ENCODE measurements around the gene PRDM16. TPM values are rescaled to one million over a fixed set of nuclear protein-coding genes. Genes with fewer than 3 reads are reported as not detected.

Gene PRDM16
- polyA plus RNA-seq, 1 of the 3 experiments (the other 2 are of a cell fraction): not detected

DNA sequence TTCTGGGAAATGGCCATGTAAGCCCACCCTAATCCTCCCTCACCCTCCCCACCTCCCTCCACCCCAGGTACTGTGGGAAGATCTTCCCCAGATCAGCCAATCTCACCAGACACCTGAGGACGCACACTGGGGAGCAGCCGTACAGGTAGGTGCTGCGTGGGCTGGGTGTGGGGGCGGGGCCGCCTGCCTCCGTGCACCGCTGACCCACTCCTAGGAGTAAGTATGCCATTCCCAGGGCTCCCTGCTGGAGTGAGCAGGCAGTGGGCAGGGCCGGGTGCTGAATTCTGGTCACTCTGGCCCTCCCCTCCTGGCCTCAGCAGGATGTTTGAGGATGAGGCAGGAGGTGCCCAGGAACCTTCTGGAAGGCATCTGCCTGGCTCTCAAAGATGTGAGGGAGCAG, 349.6 kb downstream of the PRDM16 start:
- no peak for DNase-seq
- Histone ChIP-seq H3K4me1 (ENCODE audit: control insufficient read depth in 1 of 2, insufficient read depth in 2 of 2, low read depth in 1 of 2, low read length in 1 of 2) (no peaks in the 10 kb centered on the region), H3K4me2 (no peak overlapping the region), H3K9me2 (no peaks in the 10 kb centered on the region), H2AFZ (ENCODE audit: low read depth) (no peak overlapping the region), H4K20me1 (ENCODE audit: insufficient read depth) (no peaks in the 10 kb centered on the region), H3K27ac (ENCODE audit: low read depth in 2 of 2, low read length in 1 of 2) (no peak overlapping the region), H3K9ac (no peak overlapping the region), H3K27me3 (ENCODE audit: insufficient read depth) (peaks cover 26% of the 10 kb centered on the region), H3K36me3 (replicated peaks in 1 of 2; ENCODE audit: control insufficient read depth in 1 of 2, insufficient read depth in 2 of 2, low read length in 1 of 2) (no peaks in the 10 kb centered on the region), H3K4me3 (ENCODE audit: low read depth in 2 of 2, low read length in 1 of 2) (no peak overlapping the region), H3K9me3 (no peaks in the 10 kb centered on the region), H3K79me2 (ENCODE audit: insufficient read depth) (no peaks in the 10 kb centered on the region), H3F3A (replicated peaks; ENCODE audit: insufficient read depth) (no peaks in the 10 kb centered on the region)
- 58% methylated on average over 2 of the region's 8 CpGs for WGBS (ENCODE audit: low lambda C conversion rate)
- ChIA-PET CTCF (interaction anchor here (0.7 kb wide), 1 partner anchor 34 kb away, joined by 3 read pairs; no protein-coding TSS in a partner anchor), POLR2A (no interaction called here)
- no peak for TF ChIP-seq EZH2phosphoT487 (IDR thresholded peaks at IDR 0.05; ENCODE audit: borderline replicate concordance, low read depth)
- TF ChIP-seq MEF2A (IDR thresholded peaks at IDR 0.05; ENCODE audit: borderline replicate concordance, low read depth): no peak
- TF ChIP-seq TAF1 (IDR thresholded peaks at IDR 0.05; ENCODE audit: borderline replicate concordance, low read depth, low read length): no peak
- no peak for TF ChIP-seq ELF1 (IDR thresholded peaks at IDR 0.05)
- TF ChIP-seq POLR2AphosphoS5 (IDR thresholded peaks at IDR 0.05; ENCODE audit: low read depth, low read length): no peak
- TF ChIP-seq SMC3 (IDR thresholded peaks at IDR 0.05; ENCODE audit: low read depth, low read length): no peak
- no peak for TF ChIP-seq FOSL2 (IDR thresholded peaks at IDR 0.05; ENCODE audit: borderline replicate concordance, low read depth)
- no peak for TF ChIP-seq RCOR1 (IDR thresholded peaks at IDR 0.05; ENCODE audit: low read length)
- TF ChIP-seq RFX5 (IDR thresholded peaks at IDR 0.05; ENCODE audit: low read length): no peak
- TF ChIP-seq, protein P1, sequence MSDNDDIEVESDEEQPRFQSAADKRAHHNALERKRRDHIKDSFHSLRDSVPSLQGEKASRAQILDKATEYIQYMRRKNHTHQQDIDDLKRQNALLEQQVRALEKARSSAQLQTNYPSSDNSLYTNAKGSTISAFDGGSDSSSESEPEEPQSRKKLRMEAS (IDR thresholded peaks at IDR 0.05; ENCODE audit: low read depth): no peak
- TF ChIP-seq RXRA (IDR thresholded peaks at IDR 0.05; ENCODE audit: borderline replicate concordance, low read depth): no peak
- TF ChIP-seq GATA2 (CRISPR knock-in tag; IDR thresholded peaks at IDR 0.05): no peak

DNA sequence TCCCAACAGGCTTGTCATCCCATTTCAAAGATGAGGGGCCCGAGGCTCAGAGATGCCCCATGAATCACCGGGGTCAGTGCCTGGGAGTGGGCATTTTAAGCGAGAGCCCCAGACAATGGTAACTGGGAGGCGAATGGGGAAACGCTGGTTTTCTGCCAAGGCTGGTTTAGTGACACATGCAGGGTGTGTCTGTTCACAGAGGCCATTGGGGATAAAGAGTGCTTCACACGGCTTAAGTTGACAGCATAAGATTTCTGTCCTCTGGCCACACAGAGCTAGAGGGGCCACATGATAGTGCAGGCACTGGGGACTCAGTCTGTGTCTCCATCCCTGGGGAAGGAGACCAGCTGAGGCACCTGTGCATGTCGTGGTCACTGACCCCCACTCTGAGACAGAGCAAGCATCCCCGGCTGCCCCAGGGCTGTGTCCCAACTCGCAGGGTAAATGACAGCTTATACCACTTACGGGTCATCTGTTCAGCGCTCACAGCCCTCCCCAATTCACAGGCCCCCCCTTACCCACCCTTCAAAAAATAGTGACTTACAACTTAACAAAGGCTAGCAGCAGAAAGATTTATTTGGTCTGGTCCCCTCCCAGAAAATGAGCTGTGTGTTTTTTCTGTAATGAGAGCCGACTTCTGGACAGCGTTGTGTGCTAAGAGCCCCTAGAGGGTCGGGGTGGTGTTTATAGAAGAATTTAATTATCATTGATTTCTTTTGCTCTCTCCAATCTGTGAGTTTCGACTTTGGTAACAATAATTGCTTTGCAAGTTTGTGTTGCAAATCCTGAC, 350.6 kb downstream of the PRDM16 start:
- no peaks in the 10 kb centered on the region for H3K4me1 ChIP-seq (ENCODE audit: control insufficient read depth in 1 of 2, insufficient read depth in 2 of 2, low read depth in 1 of 2, low read length in 1 of 2)
- no peak overlapping the region for H3K4me3 ChIP-seq (ENCODE audit: low read depth in 2 of 2, low read length in 1 of 2)
- H2AFZ ChIP-seq (ENCODE audit: low read depth): no peak overlapping the region
- H4K20me1 ChIP-seq (ENCODE audit: insufficient read depth): no peaks in the 10 kb centered on the region
- ChIA-PET POLR2A (no interaction called here), CTCF (interaction anchor here (0.8 to 1.5 kb wide), 4 partner anchors 12 to 407 kb away, joined by 3 to 8 read pairs (median 3); no protein-coding TSS in a partner anchor)
- whole genome bisulfite sequencing (ENCODE audit: low lambda C conversion rate): 2% methylated on average over 9 of the region's 15 CpGs
- no peak overlapping the region for H3K27ac ChIP-seq (ENCODE audit: low read depth in 2 of 2, low read length in 1 of 2)
- no peaks in the 10 kb centered on the region for H3K9me2 ChIP-seq
- H3K36me3 ChIP-seq (replicated peaks in 1 of 2; ENCODE audit: control insufficient read depth in 1 of 2, insufficient read depth in 2 of 2, low read length in 1 of 2): no peaks in the 10 kb centered on the region
- H3K9ac ChIP-seq: no peak overlapping the region
- no peak overlapping the region for H3K4me2 ChIP-seq
- peaks cover 21% of the 10 kb centered on the region for H3K27me3 ChIP-seq (ENCODE audit: insufficient read depth)
- no peaks in the 10 kb centered on the region for H3K9me3 ChIP-seq
- DNase-seq: no peak
- no peaks in the 10 kb centered on the region for H3K79me2 ChIP-seq (ENCODE audit: insufficient read depth)
- H3F3A ChIP-seq (replicated peaks; ENCODE audit: insufficient read depth): no peaks in the 10 kb centered on the region
- TF ChIP-seq POLR2AphosphoS5 (IDR thresholded peaks at IDR 0.05; ENCODE audit: low read depth, low read length) (no peak), GABPA (IDR thresholded peaks at IDR 0.05; ENCODE audit: low read depth) (no peak), SMC3 (IDR thresholded peaks at IDR 0.05; ENCODE audit: low read depth, low read length) (no peak), TCF12 (IDR thresholded peaks at IDR 0.05) (no peak), RFX5 (IDR thresholded peaks at IDR 0.05; ENCODE audit: low read length) (no peak), NRF1 (IDR thresholded peaks at IDR 0.05; ENCODE audit: low read depth, low read length) (no peak), NFIC (IDR thresholded peaks at IDR 0.05; ENCODE audit: borderline replicate concordance) (no peak)
- TF ChIP-seq, protein P2, sequence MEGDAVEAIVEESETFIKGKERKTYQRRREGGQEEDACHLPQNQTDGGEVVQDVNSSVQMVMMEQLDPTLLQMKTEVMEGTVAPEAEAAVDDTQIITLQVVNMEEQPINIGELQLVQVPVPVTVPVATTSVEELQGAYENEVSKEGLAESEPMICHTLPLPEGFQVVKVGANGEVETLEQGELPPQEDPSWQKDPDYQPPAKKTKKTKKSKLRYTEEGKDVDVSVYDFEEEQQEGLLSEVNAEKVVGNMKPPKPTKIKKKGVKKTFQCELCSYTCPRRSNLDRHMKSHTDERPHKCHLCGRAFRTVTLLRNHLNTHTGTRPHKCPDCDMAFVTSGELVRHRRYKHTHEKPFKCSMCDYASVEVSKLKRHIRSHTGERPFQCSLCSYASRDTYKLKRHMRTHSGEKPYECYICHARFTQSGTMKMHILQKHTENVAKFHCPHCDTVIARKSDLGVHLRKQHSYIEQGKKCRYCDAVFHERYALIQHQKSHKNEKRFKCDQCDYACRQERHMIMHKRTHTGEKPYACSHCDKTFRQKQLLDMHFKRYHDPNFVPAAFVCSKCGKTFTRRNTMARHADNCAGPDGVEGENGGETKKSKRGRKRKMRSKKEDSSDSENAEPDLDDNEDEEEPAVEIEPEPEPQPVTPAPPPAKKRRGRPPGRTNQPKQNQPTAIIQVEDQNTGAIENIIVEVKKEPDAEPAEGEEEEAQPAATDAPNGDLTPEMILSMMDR (IDR thresholded peaks at IDR 0.05): no peak
- TF ChIP-seq, protein P3, sequence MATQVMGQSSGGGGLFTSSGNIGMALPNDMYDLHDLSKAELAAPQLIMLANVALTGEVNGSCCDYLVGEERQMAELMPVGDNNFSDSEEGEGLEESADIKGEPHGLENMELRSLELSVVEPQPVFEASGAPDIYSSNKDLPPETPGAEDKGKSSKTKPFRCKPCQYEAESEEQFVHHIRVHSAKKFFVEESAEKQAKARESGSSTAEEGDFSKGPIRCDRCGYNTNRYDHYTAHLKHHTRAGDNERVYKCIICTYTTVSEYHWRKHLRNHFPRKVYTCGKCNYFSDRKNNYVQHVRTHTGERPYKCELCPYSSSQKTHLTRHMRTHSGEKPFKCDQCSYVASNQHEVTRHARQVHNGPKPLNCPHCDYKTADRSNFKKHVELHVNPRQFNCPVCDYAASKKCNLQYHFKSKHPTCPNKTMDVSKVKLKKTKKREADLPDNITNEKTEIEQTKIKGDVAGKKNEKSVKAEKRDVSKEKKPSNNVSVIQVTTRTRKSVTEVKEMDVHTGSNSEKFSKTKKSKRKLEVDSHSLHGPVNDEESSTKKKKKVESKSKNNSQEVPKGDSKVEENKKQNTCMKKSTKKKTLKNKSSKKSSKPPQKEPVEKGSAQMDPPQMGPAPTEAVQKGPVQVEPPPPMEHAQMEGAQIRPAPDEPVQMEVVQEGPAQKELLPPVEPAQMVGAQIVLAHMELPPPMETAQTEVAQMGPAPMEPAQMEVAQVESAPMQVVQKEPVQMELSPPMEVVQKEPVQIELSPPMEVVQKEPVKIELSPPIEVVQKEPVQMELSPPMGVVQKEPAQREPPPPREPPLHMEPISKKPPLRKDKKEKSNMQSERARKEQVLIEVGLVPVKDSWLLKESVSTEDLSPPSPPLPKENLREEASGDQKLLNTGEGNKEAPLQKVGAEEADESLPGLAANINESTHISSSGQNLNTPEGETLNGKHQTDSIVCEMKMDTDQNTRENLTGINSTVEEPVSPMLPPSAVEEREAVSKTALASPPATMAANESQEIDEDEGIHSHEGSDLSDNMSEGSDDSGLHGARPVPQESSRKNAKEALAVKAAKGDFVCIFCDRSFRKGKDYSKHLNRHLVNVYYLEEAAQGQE (IDR thresholded peaks at IDR 0.05; ENCODE audit: low read depth, low read length): no peak
- TF ChIP-seq, protein P4, sequence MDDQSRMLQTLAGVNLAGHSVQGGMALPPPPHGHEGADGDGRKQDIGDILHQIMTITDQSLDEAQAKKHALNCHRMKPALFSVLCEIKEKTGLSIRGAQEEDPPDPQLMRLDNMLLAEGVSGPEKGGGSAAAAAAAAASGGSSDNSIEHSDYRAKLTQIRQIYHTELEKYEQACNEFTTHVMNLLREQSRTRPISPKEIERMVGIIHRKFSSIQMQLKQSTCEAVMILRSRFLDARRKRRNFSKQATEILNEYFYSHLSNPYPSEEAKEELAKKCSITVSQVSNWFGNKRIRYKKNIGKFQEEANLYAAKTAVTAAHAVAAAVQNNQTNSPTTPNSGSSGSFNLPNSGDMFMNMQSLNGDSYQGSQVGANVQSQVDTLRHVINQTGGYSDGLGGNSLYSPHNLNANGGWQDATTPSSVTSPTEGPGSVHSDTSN (IDR thresholded peaks at IDR 0.05): no peak
- TF ChIP-seq, protein P5, sequence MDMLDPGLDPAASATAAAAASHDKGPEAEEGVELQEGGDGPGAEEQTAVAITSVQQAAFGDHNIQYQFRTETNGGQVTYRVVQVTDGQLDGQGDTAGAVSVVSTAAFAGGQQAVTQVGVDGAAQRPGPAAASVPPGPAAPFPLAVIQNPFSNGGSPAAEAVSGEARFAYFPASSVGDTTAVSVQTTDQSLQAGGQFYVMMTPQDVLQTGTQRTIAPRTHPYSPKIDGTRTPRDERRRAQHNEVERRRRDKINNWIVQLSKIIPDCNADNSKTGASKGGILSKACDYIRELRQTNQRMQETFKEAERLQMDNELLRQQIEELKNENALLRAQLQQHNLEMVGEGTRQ (IDR thresholded peaks at IDR 0.05; ENCODE audit: borderline replicate concordance, low read depth, low read length): no peak

Data from SK-N-SH (cell line).